Endodermal cell (in vitro differentiated cells): ENCODE measurements around the gene DLG2. TPM values are rescaled to one million over a fixed set of nuclear protein-coding genes. Genes with fewer than 3 reads are reported as not detected.
A peak's percentile ranks its signal among the peaks of the same experiment; 100 is the strongest.

ENCODE experiments used
- DNase-seq: peaks from one replicate; pipeline ENCODE4 v3.0.0-alpha.2; 2017
- H3K27ac ChIP-seq: 2 replicates; pipeline ENCODE4 v1.5.1; 2013; ENCODE audit warnings: mild to moderate bottlenecking, low read depth, low read length, moderate library complexity
- H3K27me3 ChIP-seq: 2 replicates; pipeline ENCODE4 v1.6.1; 2013; ENCODE audit warnings: mild to moderate bottlenecking, low read length, moderate library complexity; ENCODE audit not compliant: insufficient read depth, control insufficient read depth, poor library complexity, severe bottlenecking
- H3K36me3 ChIP-seq: 2 replicates; pipeline ENCODE4 v1.7.0; 2013; ENCODE audit warnings: mild to moderate bottlenecking, low read length, moderate library complexity; ENCODE audit not compliant: control insufficient read depth, insufficient read depth
- H3K4me1 ChIP-seq: one replicate; pipeline ENCODE4 v1.7.0; 2013; ENCODE audit warnings: low read length; ENCODE audit not compliant: control insufficient read depth, insufficient read depth
- H3K4me3 ChIP-seq: 2 replicates; pipeline ENCODE4 v1.5.1; 2013; ENCODE audit warnings: mild to moderate bottlenecking, low read length, moderate library complexity
- H3K9ac ChIP-seq: 2 replicates; pipeline ENCODE4 v1.6.1; 2013; ENCODE audit warnings: mild to moderate bottlenecking, low read length, moderate library complexity; ENCODE audit not compliant: poor library complexity, severe bottlenecking; ENCODE audit errors: extremely low read depth
- H3K9me3 ChIP-seq: 2 replicates; pipeline ENCODE4 v1.6.1; 2013; ENCODE audit warnings: mild to moderate bottlenecking, low read length, moderate library complexity; ENCODE audit not compliant: control insufficient read depth
- H3K27ac Mint-ChIP-seq: 2 replicates; pipeline ENCODE4 v1.8.0; 2020; ENCODE audit warnings: mixed read lengths
- H3K27me3 Mint-ChIP-seq: 2 replicates; pipeline ENCODE4 v1.8.0; 2021; ENCODE audit warnings: mild to moderate bottlenecking, mixed read lengths; ENCODE audit not compliant: insufficient read depth
- H3K36me3 Mint-ChIP-seq: 2 replicates; pipeline ENCODE4 v1.8.0; 2020; ENCODE audit warnings: low read depth, mixed read lengths
- H3K4me1 Mint-ChIP-seq: 2 replicates; pipeline ENCODE4 v1.8.0; 2020; ENCODE audit warnings: mixed read lengths
- H3K4me3 Mint-ChIP-seq: 2 replicates; pipeline ENCODE4 v1.8.0; 2020; ENCODE audit warnings: mild to moderate bottlenecking, moderate library complexity, mixed read lengths
- H3K9me3 Mint-ChIP-seq: 2 replicates; pipeline ENCODE4 v1.8.0; 2020; ENCODE audit warnings: mild to moderate bottlenecking, mixed read lengths
- CTCF ChIP-seq: fragments of 200-600 bp; sonication (generic); conservative IDR thresholded peaks from 2 replicates; pipeline ENCODE4 v1.5.0; 2021; ENCODE audit warnings: antibody characterized with exemption, mild to moderate bottlenecking
- WGBS, 2 experiments: methylation state at CpG; one replicate each; pipeline versions ENCODE4 v1.1.5 to v1.1.7; 2013; ENCODE audit warnings: missing lambda C conversion rate in 2 of 2, mixed read lengths in 1 of 2; ENCODE audit not compliant: insufficient coverage in 1 of 2, insufficient read length in 1 of 2; 5-methylcytosine and 5-hydroxymethylcytosine counted together
- total RNA-seq, 2 donors: library from RNA; stranded (reverse); fragmentation: NEBNext Ultra II Directional in 1 of 2; extraction: Animal tissue kit (Norgen Biotek cat#: 25700) in 1 of 2; gene quantifications; 2 replicates in 1 of 2; 3 replicates in 1 of 2; pipeline ENCODE4 v1.2.1, GENCODE V29; 2021

Gene DLG2
- total RNA-seq, 2 donors from 2014 or later: 9.6 to 10.6 TPM

- no peaks in the 10 kb centered on the region for H3K36me3 ChIP-seq
- H3K27me3 ChIP-seq: no peaks in the 10 kb centered on the region
- DNase-seq: peak; percentile 49
- Mint-ChIP-seq H3K36me3 (no peaks in the 10 kb centered on the region), H3K4me1 (no peaks in the 10 kb centered on the region), H3K27ac (no peak overlapping the region), H3K27me3 (no peaks in the 10 kb centered on the region), H3K4me3 (no peak overlapping the region), H3K9me3 (no peaks in the 10 kb centered on the region)
- H3K27ac ChIP-seq: no peak overlapping the region
- H3K9me3 ChIP-seq: no peaks in the 10 kb centered on the region
- no peak overlapping the region for H3K4me3 ChIP-seq
- no peak overlapping the region for H3K9ac ChIP-seq
- H3K4me1 ChIP-seq: no peaks in the 10 kb centered on the region
- TF ChIP-seq CTCF: no peak
These were observed 953.4 kb downstream of the DLG2 start for GRCh38 chr11:84673753-84674152.

GRCh38 chr11:84671325-84671999, 955.7 kb downstream of the DLG2 start:
- H3K27me3 Mint-ChIP-seq: no peaks in the 10 kb centered on the region
- no peaks in the 10 kb centered on the region for H3K9me3 Mint-ChIP-seq
- Histone ChIP-seq H3K27ac (no peak overlapping the region), H3K36me3 (no peaks in the 10 kb centered on the region), H3K4me1 (no peaks in the 10 kb centered on the region), H3K9ac (no peak overlapping the region), H3K9me3 (no peaks in the 10 kb centered on the region), H3K4me3 (no peak overlapping the region), H3K27me3 (no peaks in the 10 kb centered on the region)
- H3K36me3 Mint-ChIP-seq: no peaks in the 10 kb centered on the region
- no peak overlapping the region for H3K27ac Mint-ChIP-seq
- DNase-seq: no peak
- TF ChIP-seq CTCF: no peak
- no peaks in the 10 kb centered on the region for H3K4me1 Mint-ChIP-seq
- WGBS, 2 experiments: 80 to 86% methylated on average over 4 of the region's 4 CpGs
- H3K4me3 Mint-ChIP-seq: no peak overlapping the region

GRCh38 chr11:84663731-84664130, 963.4 kb downstream of the DLG2 start:
- H3K27me3 ChIP-seq: no peaks in the 10 kb centered on the region
- H3K27ac ChIP-seq: no peak overlapping the region
- TF ChIP-seq CTCF: no peak
- Mint-ChIP-seq H3K9me3 (no peaks in the 10 kb centered on the region), H3K4me3 (no peak overlapping the region), H3K36me3 (no peaks in the 10 kb centered on the region), H3K27ac (no peak overlapping the region), H3K27me3 (no peaks in the 10 kb centered on the region), H3K4me1 (no peaks in the 10 kb centered on the region)
- no peaks in the 10 kb centered on the region for H3K4me1 ChIP-seq
- no peaks in the 10 kb centered on the region for H3K9me3 ChIP-seq
- DNase-seq: no peak
- H3K9ac ChIP-seq: no peak overlapping the region
- no peaks in the 10 kb centered on the region for H3K36me3 ChIP-seq
- WGBS, 2 experiments: 89% methylated on average over 3 of the region's 3 CpGs; no CpG with 5 or more reads in 1 of the 2 experiments
- H3K4me3 ChIP-seq: no peak overlapping the region
